ENCODE results near the gene NODAL.

- no peak for TF ChIP-seq CTCF (IDR thresholded peaks at IDR 0.05)
- TF ChIP-seq POLR2A (IDR thresholded peaks at IDR 0.05) = no peak
Observed at GRCh38 chr10:70466951-70467350, 25.5 kb upstream of the NODAL start.
